ENCODE data around the gene M1AP. TPM values are rescaled to one million over a fixed set of nuclear protein-coding genes. Genes with fewer than 3 reads are reported as not detected.
A peak's percentile ranks its signal among the peaks of the same experiment; 100 is the strongest.

Gene M1AP
- total RNA-seq, 1 experiment from 2014 or later: not detected

DNA sequence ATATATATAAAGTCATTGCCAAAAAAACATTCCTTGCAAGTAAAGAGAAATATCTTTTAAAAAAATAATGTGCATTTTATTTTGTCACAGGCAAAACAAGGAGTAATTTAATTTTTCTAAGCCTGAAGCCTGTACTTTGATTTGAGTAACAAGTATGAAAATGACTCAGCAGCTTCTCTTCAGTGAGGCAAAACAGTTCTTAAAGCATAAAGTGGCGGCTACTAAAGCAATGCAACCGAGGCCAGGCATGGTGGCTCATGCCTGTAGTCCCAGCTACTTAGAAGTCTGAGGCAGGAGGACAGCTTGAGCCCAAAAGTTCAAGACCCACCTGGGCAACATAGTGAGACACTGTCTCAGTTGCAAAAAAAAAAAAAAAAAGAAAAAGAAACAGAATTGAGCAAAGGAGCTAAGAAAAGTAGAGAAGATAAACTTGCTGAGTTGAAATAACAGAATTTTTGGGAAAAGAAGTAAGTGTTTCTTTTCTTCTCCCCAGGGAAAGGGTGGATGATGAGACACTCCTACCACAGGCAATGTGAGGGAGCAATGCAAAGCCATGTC is 64.0 kb downstream of the M1AP start:
- DNase-seq (no peak), ATAC-seq (no peak)
- Histone ChIP-seq H4K20me1 (ENCODE audit: low read length) (no peaks in the 10 kb centered on the region), H3K4me1 (ENCODE audit: insufficient read depth, low read length) (peaks cover 19% of the 10 kb centered on the region), H3K4me2 (ENCODE audit: low read length) (no peak overlapping the region), H3K9me3 (ENCODE audit: low read length) (no peaks in the 10 kb centered on the region), H2AFZ (ENCODE audit: low read length) (no peak overlapping the region), H3K36me3 (ENCODE audit: low read depth, low read length) (no peaks in the 10 kb centered on the region), H3F3A (ENCODE audit: low read length, unreplicated experiment) (no peaks in the 10 kb centered on the region), H3K9ac (ENCODE audit: low read length) (no peak overlapping the region), H3K79me2 (ENCODE audit: low read length) (no peaks in the 10 kb centered on the region), H3K27me3 (ENCODE audit: low read length) (no peaks in the 10 kb centered on the region), H3K4me3 (ENCODE audit: low read length) (no peak overlapping the region), H3K9me2 (replicated peaks; ENCODE audit: low read length) (no peaks in the 10 kb centered on the region), H3K27ac (ENCODE audit: low read length) (no peak overlapping the region)
- CTCF ChIA-PET: no interaction called here
- POLR2A ChIA-PET (ENCODE audit: unreplicated experiment): no interaction called here
- TF ChIP-seq, protein P1, sequence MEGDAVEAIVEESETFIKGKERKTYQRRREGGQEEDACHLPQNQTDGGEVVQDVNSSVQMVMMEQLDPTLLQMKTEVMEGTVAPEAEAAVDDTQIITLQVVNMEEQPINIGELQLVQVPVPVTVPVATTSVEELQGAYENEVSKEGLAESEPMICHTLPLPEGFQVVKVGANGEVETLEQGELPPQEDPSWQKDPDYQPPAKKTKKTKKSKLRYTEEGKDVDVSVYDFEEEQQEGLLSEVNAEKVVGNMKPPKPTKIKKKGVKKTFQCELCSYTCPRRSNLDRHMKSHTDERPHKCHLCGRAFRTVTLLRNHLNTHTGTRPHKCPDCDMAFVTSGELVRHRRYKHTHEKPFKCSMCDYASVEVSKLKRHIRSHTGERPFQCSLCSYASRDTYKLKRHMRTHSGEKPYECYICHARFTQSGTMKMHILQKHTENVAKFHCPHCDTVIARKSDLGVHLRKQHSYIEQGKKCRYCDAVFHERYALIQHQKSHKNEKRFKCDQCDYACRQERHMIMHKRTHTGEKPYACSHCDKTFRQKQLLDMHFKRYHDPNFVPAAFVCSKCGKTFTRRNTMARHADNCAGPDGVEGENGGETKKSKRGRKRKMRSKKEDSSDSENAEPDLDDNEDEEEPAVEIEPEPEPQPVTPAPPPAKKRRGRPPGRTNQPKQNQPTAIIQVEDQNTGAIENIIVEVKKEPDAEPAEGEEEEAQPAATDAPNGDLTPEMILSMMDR (conservative IDR thresholded peaks at IDR 0.05; ENCODE audit: low read depth, low read length): no peak
- TF ChIP-seq EZH2phosphoT487 (IDR thresholded peaks at IDR 0.05; ENCODE audit: borderline replicate concordance, low read length): no peak
- no peak for TF ChIP-seq EZH2 (IDR thresholded peaks at IDR 0.05; ENCODE audit: low read length, unreplicated experiment)
- BruUV-seq (replicated peaks): no TSS peak
- intact Hi-C loops (cut with micrococcal nuclease): no loop called here

DNA sequence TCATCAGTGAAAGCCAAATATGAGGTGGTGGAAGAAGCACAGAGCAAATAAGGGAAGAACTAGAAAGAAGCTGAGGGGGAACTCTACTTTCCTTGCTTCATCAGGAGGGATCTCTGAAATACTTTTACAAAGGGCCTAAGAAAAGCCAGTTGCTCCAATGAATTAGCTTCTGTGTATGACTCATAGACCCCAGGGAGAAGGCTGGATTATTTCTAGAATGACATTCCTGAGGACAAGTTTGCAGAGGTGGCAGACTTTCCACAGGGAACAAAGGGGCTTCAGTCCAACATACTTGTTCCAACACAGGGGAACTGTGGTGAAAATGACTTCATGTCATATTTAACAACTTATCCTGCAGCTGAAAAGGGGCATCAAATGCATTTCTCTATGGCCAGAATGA is 64.6 kb downstream of the M1AP start:
- POLR2A ChIA-PET (ENCODE audit: unreplicated experiment): no interaction called here
- Histone ChIP-seq H3F3A (ENCODE audit: low read length, unreplicated experiment) (no peaks in the 10 kb centered on the region), H3K27ac (ENCODE audit: low read length) (no peak overlapping the region), H3K9ac (ENCODE audit: low read length) (no peak overlapping the region), H3K4me3 (ENCODE audit: low read length) (no peak overlapping the region), H3K9me3 (ENCODE audit: low read length) (no peaks in the 10 kb centered on the region), H3K9me2 (replicated peaks; ENCODE audit: low read length) (no peaks in the 10 kb centered on the region), H4K20me1 (ENCODE audit: low read length) (no peaks in the 10 kb centered on the region), H3K4me1 (ENCODE audit: insufficient read depth, low read length) (peaks cover 13% of the 10 kb centered on the region), H2AFZ (ENCODE audit: low read length) (no peak overlapping the region), H3K36me3 (ENCODE audit: low read depth, low read length) (no peaks in the 10 kb centered on the region), H3K4me2 (ENCODE audit: low read length) (no peak overlapping the region), H3K27me3 (ENCODE audit: low read length) (no peaks in the 10 kb centered on the region), H3K79me2 (ENCODE audit: low read length) (no peaks in the 10 kb centered on the region)
- BruUV-seq (replicated peaks): no TSS peak
- DNase-seq (peak; percentile 55), ATAC-seq (no peak)
- TF ChIP-seq EZH2 (IDR thresholded peaks at IDR 0.05; ENCODE audit: low read length, unreplicated experiment) (no peak), EZH2phosphoT487 (IDR thresholded peaks at IDR 0.05; ENCODE audit: borderline replicate concordance, low read length) (no peak)
- TF ChIP-seq, protein P1 (conservative IDR thresholded peaks at IDR 0.05; ENCODE audit: low read depth, low read length): no peak
- CTCF ChIA-PET: interaction anchor here (0.6 kb wide), 1 partner anchor 174 kb away, joined by 3 read pairs; no protein-coding TSS in a partner anchor
- intact Hi-C loops (cut with micrococcal nuclease): no loop called here

DNA sequence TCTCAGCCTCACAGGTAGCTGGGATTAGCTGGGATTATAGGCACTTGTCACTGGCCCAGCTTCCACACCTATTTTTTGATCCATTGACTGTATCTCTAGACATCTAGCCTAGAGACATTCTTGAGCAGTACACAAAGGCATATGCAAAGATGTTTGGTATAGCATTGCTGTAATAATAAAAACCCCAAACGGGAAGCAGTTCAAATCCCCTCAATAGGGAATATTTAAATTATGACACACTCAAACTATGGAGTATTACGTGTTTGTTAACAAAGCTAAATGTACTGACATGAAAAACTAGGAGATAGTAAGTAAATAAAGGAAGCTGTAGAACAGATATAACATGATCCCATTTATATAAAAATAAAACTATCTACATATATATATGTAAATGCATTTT is 65.9 kb downstream of the M1AP start:
- no peak overlapping the region for H3K27ac ChIP-seq (ENCODE audit: low read length)
- TF ChIP-seq EZH2 (IDR thresholded peaks at IDR 0.05; ENCODE audit: low read length, unreplicated experiment) (no peak), EZH2phosphoT487 (IDR thresholded peaks at IDR 0.05; ENCODE audit: borderline replicate concordance, low read length) (no peak)
- TF ChIP-seq, protein P1 (conservative IDR thresholded peaks at IDR 0.05; ENCODE audit: low read depth, low read length): no peak
- no peaks in the 10 kb centered on the region for H3K9me2 ChIP-seq (replicated peaks; ENCODE audit: low read length)
- CTCF ChIA-PET: no interaction called here
- intact Hi-C loops (cut with micrococcal nuclease): no loop called here
- H3K36me3 ChIP-seq (ENCODE audit: low read depth, low read length): no peaks in the 10 kb centered on the region
- ATAC-seq (no peak), DNase-seq (no peak)
- no peaks in the 10 kb centered on the region for H3K79me2 ChIP-seq (ENCODE audit: low read length)
- POLR2A ChIA-PET (ENCODE audit: unreplicated experiment): no interaction called here
- H3K9ac ChIP-seq (ENCODE audit: low read length): no peak overlapping the region
- H4K20me1 ChIP-seq (ENCODE audit: low read length): no peaks in the 10 kb centered on the region
- no TSS peak for BruUV-seq (replicated peaks)
- H3K4me3 ChIP-seq (ENCODE audit: low read length): no peak overlapping the region
- no peak overlapping the region for H2AFZ ChIP-seq (ENCODE audit: low read length)
- no peaks in the 10 kb centered on the region for H3K9me3 ChIP-seq (ENCODE audit: low read length)
- no peaks in the 10 kb centered on the region for H3K27me3 ChIP-seq (ENCODE audit: low read length)
- H3F3A ChIP-seq (ENCODE audit: low read length, unreplicated experiment): no peaks in the 10 kb centered on the region
- peaks cover 12% of the 10 kb centered on the region for H3K4me1 ChIP-seq (ENCODE audit: insufficient read depth, low read length)
- no peak overlapping the region for H3K4me2 ChIP-seq (ENCODE audit: low read length)
